Activated CD8-positive, alpha-beta T cell treated with anti-CD3 and anti-CD28 coated beads for 36 hours (primary cell): ENCODE results near the gene KIF26B. TPM values are rescaled to one million over a fixed set of nuclear protein-coding genes. Genes with fewer than 3 reads are reported as not detected.

Experiments
- ATAC-seq: fragments of 200-7000 bp; cut with Tn5 transposase; one replicate; pipeline ENCODE4 v1.10.0; 2021; ENCODE audit warnings: mild to moderate bottlenecking, moderate library complexity
- CTCF ChIA-PET: fragments of 350-600 bp; sonication (Branson Sonifier 250); formaldehyde crosslinking; loops from one replicate; lab custom pipeline; 2021; ENCODE audit warnings: antibody characterized with exemption; lab: Charles Lee
- POLR2A ChIA-PET: fragments of 350-600 bp; sonication (Branson Sonifier 250); formaldehyde crosslinking; loops from one replicate; lab custom pipeline; 2021; ENCODE audit warnings: antibody characterized with exemption; lab: Charles Lee
- DNase-seq: peaks from one replicate; pipeline ENCODE4 v3.0.0-alpha.2; 2020
- H3K27ac Mint-ChIP-seq: one replicate; pipeline ENCODE4 v1.8.0; 2021; ENCODE audit warnings: mild to moderate bottlenecking, mixed read lengths
- H3K27me3 Mint-ChIP-seq: one replicate; pipeline ENCODE4 v1.8.0; 2021; ENCODE audit warnings: mixed read lengths
- H3K36me3 Mint-ChIP-seq: one replicate; pipeline ENCODE4 v1.8.0; 2021; ENCODE audit warnings: low read depth, mixed read lengths
- H3K4me1 Mint-ChIP-seq: one replicate; pipeline ENCODE4 v1.8.0; 2021; ENCODE audit warnings: low read depth, mixed read lengths
- H3K4me3 Mint-ChIP-seq: one replicate; pipeline ENCODE4 v1.8.0; 2021; ENCODE audit warnings: mild to moderate bottlenecking, moderate library complexity, mixed read lengths
- H3K9me3 Mint-ChIP-seq: one replicate; pipeline ENCODE4 v1.8.0; 2021; ENCODE audit warnings: mixed read lengths
- intact Hi-C: fragments of 100-400 bp; cut with micrococcal nuclease; formaldehyde crosslinking; loops from one replicate; pipeline ENCODE4 v1.10.0; 2022
- total RNA-seq, 2 experiments: library from RNA; stranded (reverse); gene quantifications; one replicate each; pipeline ENCODE4 v1.2.3, GENCODE V29; 2021
- TF ChIP-seq, protein P1 (sequence below): fragments of 200-600 bp; IDR thresholded peaks from one replicate; pipeline ENCODE4 v1.8.0; 2022; ENCODE audit warnings: antibody characterized with exemption, mild to moderate bottlenecking

Gene KIF26B
- total RNA-seq, 2 experiments from 2014 or later, result 0.16 TPM

DNA sequence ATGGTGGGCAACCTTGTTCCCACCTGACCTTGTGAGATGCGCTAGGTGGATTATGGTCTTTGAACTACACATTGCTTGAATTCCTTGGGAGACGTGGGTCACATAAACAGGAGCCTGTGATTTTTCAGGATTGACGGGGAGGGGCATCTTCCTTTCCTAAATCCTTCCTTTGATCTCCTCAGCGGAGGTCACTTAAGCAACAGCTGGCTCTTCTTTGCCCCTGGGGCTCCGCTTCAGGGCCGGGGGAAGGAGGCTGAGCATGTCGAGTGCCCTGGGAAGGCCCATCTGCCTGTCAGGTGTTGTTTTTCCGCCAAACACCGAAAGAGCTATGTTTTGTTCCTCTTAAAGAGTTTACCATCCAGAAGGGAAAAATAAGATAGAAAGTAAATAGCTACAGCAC is 40.6 kb downstream of the KIF26B start:
- DNase-seq (no peak), ATAC-seq (no peak)
- Mint-ChIP-seq H3K9me3 (no peaks in the 10 kb centered on the region), H3K36me3 (no peaks in the 10 kb centered on the region), H3K27ac (no peak overlapping the region), H3K4me1 (peaks cover 2% of the 10 kb centered on the region), H3K27me3 (peaks cover 12% of the 10 kb centered on the region), H3K4me3 (no peak overlapping the region)
- intact Hi-C loops, result no loop called here
- ChIA-PET POLR2A (no interaction called here), CTCF (interaction anchor here (0.9 kb wide), 1 partner anchor 27 kb away, joined by 3 read pairs; no protein-coding TSS in a partner anchor)
- TF ChIP-seq, protein P1, sequence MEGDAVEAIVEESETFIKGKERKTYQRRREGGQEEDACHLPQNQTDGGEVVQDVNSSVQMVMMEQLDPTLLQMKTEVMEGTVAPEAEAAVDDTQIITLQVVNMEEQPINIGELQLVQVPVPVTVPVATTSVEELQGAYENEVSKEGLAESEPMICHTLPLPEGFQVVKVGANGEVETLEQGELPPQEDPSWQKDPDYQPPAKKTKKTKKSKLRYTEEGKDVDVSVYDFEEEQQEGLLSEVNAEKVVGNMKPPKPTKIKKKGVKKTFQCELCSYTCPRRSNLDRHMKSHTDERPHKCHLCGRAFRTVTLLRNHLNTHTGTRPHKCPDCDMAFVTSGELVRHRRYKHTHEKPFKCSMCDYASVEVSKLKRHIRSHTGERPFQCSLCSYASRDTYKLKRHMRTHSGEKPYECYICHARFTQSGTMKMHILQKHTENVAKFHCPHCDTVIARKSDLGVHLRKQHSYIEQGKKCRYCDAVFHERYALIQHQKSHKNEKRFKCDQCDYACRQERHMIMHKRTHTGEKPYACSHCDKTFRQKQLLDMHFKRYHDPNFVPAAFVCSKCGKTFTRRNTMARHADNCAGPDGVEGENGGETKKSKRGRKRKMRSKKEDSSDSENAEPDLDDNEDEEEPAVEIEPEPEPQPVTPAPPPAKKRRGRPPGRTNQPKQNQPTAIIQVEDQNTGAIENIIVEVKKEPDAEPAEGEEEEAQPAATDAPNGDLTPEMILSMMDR, result no peak

DNA sequence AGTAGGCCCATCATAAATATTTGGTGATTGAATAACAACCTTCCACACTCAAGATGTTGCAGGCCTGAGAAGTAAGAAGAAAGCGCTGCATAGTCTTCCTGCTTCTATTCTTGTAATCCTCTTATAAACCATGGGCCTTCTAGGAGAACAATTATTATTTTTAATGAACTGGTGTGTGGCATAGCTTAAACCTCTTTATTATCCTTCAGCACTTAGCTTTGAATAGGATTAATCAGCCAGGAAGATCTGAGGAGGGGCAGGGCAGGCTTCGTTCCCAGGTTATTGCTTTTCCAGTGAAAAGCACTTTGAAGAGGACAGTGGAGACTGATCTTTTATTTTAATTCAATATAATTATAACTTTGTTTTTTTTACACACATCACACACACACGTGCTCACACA is 42.3 kb downstream of the KIF26B start:
- Mint-ChIP-seq H3K9me3 (no peaks in the 10 kb centered on the region), H3K4me3 (no peak overlapping the region), H3K36me3 (no peaks in the 10 kb centered on the region), H3K27ac (no peak overlapping the region), H3K27me3 (peaks cover 12% of the 10 kb centered on the region), H3K4me1 (peaks cover 2% of the 10 kb centered on the region)
- ChIA-PET CTCF (no interaction called here), POLR2A (no interaction called here)
- ATAC-seq (no peak), DNase-seq (no peak)
- TF ChIP-seq, protein P1, result no peak
- intact Hi-C loops, result no loop called here

DNA sequence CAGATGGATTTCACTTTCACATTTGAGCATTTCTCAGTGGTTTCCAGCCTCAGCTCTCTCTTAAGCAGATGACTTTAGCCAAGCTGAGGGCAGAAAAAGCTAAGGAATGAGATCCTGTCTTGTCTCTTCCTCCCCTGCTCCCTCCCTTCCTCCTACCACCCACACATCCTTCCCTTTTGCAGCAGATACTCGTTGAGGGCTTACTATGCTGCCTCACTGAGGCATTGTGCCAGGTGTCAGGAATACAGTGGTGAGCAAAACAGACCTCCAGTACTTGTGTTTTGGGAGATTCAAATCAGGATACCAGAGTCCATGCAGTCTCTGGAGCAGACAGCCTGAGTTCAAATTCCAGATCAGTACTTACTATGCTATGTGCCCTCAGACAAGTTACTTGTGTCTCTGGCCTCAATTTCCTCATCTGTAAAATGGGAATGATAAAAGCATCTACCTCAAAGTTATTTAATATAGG is 43.2 kb downstream of the KIF26B start:
- intact Hi-C loops, result no loop called here
- ATAC-seq (no peak), DNase-seq (no peak)
- ChIA-PET CTCF (interaction anchor here (0.7 to 1.2 kb wide), 2 partner anchors 42 to 56 kb away, joined by 3 read pairs; no protein-coding TSS in a partner anchor), POLR2A (interaction anchor here (1.5 kb wide), 1 partner anchor 158 kb away, joined by 3 read pairs; no protein-coding TSS in a partner anchor)
- Mint-ChIP-seq H3K36me3 (no peaks in the 10 kb centered on the region), H3K4me1 (peaks cover 2% of the 10 kb centered on the region), H3K9me3 (no peaks in the 10 kb centered on the region), H3K27ac (no peak overlapping the region), H3K27me3 (peaks cover 12% of the 10 kb centered on the region), H3K4me3 (no peak overlapping the region)
- TF ChIP-seq, protein P1, result no peak

DNA sequence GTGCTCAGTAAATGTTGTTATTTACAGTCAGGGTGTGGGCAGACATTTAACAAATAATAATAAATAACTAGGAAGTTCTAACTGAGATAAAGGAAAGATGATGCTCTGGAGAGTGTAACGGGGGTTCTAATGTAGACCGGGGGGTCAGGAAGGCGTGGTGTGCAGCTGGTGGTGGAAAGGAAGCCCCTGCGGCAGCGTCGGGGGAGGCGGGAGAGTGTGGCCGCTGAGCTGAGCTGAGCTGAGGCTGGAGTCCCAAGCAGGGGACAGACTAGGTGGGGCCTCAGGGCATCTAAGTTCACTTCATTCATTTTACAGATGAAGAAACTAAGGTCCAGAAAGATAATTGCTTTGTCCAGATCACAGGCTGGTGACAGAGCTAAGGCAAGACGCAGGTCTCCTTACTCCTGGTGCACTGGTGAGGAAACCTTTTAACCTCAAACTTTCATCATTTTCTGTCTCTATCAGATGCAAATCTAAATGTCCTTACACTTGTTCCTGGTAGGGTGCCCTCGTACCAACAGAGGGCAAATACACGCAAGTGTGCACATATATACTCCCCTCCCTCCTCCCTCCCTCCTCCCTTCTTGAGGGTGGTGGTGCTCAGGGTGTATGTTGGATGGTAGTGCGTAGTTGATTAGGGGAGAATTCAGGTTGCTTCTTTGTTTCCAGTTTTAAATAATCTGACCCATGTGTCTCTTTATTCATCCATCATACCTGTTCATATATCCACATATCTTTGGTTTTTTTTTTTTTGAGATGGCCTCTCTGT is 44.1 kb downstream of the KIF26B start:
- POLR2A ChIA-PET, result interaction anchor here (0.7 to 1.5 kb wide), 2 partner anchors 157 to 1290 kb away, joined by 3 read pairs; no protein-coding TSS in a partner anchor
- CTCF ChIA-PET, result interaction anchor here (0.7 to 1.2 kb wide), 2 partner anchors 43 to 57 kb away, joined by 3 read pairs; no protein-coding TSS in a partner anchor
- no peak overlapping the region for H3K27ac Mint-ChIP-seq
- TF ChIP-seq, protein P1, result no peak
- no peak overlapping the region for H3K4me3 Mint-ChIP-seq
- H3K36me3 Mint-ChIP-seq, result no peaks in the 10 kb centered on the region
- intact Hi-C loops, result no loop called here
- H3K4me1 Mint-ChIP-seq, result peaks cover 2% of the 10 kb centered on the region
- DNase-seq (no peak), ATAC-seq (no peak)
- H3K27me3 Mint-ChIP-seq, result peaks cover 12% of the 10 kb centered on the region
- no peaks in the 10 kb centered on the region for H3K9me3 Mint-ChIP-seq

DNA sequence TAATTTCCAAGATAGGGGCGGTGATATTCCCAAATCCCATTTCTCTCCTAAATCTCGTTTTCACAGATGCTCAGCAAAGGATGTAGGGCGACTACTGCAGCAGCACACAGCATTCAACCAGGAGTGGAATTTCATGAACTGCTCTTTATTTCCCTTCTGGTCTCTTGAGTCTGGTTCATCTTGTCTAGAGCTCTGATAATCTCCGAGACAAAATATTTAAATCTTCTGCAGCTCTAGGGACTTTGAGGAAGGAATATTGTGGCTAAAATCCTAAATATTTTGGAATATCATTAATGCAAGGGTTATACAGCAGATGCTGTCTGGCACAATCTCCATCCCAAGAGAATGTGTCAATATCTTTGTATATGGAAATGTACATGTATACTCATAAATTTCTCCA is 45.4 kb downstream of the KIF26B start:
- intact Hi-C loops, result no loop called here
- no peak overlapping the region for H3K4me3 Mint-ChIP-seq
- H3K27ac Mint-ChIP-seq, result no peak overlapping the region
- ChIA-PET POLR2A (no interaction called here), CTCF (no interaction called here)
- TF ChIP-seq, protein P1, result no peak
- DNase-seq, result no peak
- no peak for ATAC-seq
- H3K9me3 Mint-ChIP-seq, result no peaks in the 10 kb centered on the region
- peaks cover 2% of the 10 kb centered on the region for H3K4me1 Mint-ChIP-seq
- peaks cover 12% of the 10 kb centered on the region for H3K27me3 Mint-ChIP-seq
- H3K36me3 Mint-ChIP-seq, result no peaks in the 10 kb centered on the region
